Stimulated activated CD4-positive, alpha-beta T cell treated with anti-CD3 and anti-CD28 coated beads, Interleukin-15, amount 100 ng/mL, for 1 hour (primary cell): ENCODE data around the gene DIPK2B.

Experiments used
- DNase-seq, 2 donors: peaks; one replicate each; pipeline ENCODE4 v3.0.0-alpha.2; 2020; ENCODE audit warnings: low read depth in 1 of 2, low spot score in 1 of 2

Gene DIPK2B, protein sequence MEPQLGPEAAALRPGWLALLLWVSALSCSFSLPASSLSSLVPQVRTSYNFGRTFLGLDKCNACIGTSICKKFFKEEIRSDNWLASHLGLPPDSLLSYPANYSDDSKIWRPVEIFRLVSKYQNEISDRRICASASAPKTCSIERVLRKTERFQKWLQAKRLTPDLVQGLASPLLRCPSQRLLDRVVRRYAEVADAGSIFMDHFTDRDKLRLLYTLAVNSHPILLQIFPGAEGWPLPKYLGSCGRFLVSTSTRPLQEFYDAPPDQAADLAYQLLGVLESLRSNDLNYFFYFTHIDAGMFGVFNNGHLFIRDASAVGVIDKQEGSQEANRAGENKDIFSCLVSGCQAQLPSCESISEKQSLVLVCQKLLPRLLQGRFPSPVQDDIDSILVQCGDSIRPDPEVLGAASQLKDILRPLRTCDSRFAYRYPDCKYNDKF

DNA sequence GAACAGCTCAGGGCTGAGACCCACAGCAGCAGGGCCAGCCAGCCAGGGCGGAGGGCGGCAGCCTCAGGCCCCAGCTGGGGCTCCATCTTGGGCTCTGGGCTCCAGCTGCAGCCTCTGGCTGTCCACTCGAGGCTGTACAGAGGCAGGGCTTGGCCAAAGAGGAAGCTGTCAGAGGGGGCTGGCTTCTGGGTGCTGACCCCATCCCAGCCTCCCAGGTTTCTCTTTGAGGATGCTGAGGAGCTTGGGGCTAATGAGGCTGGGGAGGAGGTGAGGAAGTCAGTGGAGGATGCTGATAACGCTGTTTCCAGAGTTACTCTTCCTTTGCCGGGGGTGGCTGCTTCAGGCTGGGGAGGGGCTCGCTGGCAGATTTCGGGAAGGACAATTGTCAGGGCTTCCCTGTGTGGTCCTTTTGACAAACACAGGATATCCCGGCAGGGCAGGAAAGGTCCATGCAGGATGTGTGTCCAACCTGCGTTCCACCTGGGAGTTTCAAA lies at the start of gene DIPK2B:
TSS of gene DIPK2B (minus strand) at position 136 of the 494 bp plus-strand sequence. CDS start at position 86, 50 bp downstream.
- DNase-seq = no peak

DNA sequence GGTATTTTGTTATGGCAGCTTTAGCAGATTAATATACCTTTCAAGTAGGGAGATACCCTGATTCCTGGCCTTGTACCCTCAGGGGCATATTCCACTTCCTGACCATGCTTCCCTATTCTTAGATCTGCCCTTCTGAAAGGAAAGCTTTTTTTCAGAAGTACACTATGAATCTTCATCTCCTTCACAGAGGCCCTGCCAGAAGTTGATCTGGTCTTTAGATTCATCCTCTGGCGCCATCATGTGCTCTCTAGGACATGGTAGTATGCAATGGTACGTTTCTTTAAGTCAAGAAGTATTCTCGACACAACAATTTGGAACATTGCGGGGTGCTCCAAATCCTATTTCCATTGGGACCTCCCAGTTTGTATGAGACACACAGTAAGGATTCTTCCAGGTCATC lies 39.6 kb upstream of the DIPK2B start:
- DNase-seq = no peak

DNA sequence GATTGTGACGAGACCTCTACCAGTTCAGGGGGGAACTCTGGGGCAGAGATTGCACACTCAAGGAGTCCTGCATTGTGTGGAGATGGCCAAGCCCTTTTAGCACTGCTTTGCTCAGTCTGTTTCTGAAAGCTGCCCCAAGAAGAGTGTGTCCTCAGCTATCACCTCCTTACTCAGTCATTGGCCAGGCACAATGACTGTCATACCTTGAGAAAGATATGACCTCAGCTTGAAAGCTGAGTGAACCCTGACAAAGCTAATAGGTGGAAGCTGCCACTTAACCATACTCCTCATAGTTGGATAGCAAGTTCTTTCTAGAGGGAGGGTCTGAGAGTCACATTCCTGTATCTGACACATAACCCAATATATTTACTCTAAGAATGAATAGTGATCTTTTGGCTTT lies 37.8 kb upstream of the DIPK2B start:
- DNase-seq = no peak

DNA sequence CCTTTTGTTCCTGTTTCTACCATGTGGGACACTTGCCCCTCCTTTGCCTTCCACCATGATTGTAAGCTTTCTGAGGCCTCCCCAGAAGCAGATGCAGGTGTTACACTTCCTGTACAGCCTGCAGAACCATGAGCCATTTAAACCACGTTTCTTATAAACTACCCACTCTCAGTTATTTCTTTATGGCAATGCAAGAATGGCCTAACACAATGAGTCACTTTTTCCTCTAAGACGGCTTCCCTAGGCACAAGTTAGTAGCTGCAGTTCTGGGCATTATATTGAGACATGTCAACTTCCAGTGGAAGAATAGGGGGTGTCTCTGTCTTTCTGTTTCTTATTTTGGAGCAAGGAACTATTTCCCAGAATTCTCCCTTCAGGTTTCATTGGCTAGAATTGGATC lies 32.9 kb upstream of the DIPK2B start:
- no peak for DNase-seq

DNA sequence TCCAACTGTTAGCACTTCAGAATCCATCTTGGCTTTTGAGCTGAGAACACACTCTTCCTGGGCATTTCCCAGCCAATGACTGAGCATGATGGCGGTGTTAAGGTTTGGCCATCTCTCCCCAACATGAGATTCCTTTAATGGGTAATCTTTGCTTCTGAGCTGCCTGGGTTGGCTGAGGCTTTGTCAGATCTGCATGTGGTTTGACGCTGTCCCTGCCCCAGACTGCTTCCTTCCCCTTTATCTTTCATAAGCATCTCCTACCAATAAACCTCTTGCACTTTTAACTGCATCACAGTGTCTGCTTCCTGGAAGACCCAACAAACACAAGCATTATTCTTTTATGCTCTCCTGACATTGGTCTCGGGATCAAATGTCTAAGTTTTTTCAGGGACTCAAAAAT lies 31.5 kb upstream of the DIPK2B start:
- no peak for DNase-seq

DNA sequence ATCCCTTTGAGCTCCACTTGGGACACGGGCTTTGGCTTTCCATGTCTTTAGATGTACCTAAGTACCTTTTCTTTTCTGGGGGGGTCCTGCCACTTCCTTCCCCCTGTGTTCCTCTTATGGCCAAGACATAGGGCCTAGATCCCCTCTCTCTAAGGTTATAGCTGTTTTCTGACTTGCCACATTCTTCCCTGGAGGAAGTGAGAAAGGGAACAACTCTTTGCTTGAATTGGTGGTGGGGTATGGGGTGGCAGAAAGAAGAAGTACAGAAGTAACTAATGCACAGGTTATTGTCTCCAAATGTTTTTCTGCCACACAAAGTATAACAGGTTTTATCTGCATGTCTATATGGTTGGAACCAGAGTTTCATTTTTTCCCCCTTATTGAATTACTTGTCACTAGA lies 29.7 kb upstream of the DIPK2B start:
- no peak for DNase-seq

DNA sequence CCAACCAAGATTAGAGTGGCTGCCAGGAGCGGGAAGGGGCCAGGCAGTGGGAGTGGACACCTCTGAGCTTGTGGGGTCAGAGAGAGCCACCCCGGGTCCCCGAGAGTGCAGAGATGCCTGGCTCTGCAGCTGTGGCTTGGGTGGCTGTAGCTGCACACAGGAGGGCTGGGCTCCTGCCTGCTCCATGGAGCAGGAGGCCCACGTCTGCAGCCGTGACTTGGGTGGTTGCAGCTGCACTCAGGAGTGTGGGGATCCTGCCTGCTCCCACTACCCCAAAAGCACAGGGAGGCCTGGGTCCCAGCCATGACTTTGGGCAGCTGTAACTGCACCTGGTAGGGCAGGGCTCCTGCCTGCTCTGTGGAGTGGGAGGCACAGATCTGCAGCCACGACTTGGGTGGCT lies 28.7 kb upstream of the DIPK2B start:
- no peak for DNase-seq

DNA sequence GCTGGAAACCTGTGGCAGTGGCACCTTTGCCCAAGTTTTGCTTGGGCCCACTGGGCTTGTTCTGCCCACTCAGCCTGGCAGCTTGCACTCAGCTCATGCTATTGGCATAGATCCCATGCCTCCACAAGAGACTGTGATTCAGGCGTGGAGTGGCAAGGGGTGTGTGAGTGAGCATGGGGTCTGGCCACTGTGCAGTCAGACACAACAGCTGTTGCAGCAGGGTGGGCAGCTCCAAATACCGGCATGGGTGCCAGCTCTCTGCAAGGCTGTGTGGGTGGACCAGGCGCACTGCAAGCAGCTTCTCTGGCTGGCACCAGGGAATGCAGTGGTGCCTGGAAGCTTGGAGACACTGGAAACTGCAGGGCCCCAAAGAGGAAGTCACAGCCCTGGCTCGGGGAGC lies 27.4 kb upstream of the DIPK2B start:
- no peak for DNase-seq

DNA sequence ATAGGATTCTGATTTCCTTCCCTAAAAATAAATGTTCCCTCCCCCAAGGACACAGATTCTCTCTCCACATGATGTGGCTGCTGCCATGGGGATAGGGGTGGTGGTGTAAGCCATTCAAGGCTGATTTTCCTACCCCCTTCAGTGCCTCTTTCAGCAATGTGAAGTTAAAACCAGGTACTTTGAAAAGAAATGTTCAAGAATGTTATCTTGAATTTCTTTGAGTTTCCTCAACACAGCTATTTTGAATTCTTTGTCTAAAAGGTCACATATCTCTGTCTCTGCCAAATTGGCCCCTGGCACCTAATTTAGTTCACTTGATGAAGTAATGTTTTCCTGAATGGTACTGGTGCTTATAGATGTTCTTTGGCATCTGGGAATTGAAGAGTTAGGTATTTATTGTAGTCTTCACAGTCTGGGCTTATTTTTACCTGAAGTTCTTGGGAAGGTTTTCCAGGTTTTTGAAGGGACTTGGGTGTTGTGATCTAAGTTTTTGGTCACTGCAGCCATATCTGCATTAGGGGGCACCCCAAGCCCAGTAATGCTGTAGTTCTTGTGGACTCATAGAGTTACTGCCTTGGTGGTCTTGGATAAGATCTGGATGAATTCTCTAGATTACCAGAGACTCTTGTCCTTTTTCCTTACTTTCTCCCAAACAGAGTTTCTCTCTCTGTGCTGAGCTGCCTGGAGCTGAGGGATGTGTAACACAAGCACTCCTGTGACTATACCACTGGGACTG lies 7.6 kb upstream of the DIPK2B start:
- no peak for DNase-seq

DNA sequence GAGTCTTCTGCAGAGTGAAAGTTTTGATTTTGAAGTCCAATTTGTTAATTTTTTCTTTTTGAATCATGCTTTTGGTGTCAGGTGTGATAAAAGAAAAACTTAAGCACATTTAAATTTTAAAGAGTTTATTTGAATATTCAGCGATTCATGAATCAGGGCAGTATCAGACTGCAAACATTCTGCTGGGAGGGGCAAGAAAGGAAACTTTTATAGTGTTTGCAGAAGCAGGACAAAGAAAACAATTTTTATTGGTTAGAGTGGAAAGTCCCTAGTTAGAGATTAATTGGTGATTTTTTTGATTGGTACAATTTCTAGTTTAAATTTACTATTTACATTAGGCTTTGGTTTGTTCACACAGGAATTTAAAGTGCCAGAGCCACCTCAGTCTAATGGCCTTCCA lies 1.5 kb upstream of the DIPK2B start:
- no peak for DNase-seq

DNA sequence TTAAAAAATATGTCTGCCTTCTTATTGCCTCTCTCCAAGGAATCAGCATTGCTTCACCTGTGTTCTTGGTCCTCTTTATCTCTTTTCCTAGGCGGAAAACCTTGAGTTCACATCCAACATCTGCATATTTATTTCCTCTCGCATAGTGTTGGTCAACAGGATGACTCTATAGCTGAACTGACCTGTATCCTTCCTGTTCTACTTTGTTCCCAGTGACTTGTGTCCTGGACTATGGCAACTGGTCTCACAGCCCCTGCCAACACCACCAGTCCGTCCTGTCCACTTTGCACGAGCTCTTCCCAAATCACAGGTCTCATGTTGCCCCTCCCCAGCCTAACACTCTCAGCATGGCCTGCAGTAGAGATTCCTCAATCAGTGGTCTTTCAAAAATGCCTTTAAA lies 2.0 kb downstream of the DIPK2B start:
- DNase-seq = no peak

DNA sequence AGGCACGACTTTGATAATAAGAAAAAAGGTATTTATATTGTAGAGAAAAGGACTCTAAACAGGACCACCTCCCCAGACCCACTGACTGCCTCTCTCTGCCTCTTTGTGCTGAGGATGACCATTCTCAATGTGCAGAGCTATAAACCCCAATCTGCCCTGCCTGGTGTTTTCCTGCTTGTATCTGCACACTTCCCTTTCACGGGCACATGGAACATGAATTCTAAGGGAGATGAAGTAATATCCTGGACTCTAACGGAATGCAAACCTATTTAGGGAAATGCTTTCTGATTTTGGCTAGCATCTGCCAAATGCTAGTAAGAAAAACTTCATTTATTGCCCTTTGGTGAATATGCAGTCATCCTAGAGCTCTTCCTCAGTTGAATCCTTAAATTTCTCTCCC lies 2.4 kb downstream of the DIPK2B start:
- DNase-seq = no peak

DNA sequence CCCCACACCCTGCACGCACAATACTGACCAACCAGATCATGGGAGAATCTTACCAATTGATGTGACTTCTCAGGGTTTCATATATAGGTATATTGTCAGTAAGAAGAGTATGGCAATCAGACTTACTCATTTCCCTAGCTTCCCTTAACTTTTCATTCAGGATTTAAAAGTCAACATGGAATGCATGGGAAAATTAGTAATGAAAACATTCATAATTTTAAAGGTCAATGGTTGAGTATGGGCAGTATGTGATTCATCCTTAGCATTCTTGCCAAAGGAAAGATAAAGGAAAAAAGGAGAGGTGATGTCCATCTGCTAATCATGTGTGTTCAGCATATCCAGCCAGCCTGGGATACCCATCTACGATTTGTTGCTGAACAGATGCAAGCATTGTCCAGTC lies 4.0 kb downstream of the DIPK2B start:
- no peak for DNase-seq

DNA sequence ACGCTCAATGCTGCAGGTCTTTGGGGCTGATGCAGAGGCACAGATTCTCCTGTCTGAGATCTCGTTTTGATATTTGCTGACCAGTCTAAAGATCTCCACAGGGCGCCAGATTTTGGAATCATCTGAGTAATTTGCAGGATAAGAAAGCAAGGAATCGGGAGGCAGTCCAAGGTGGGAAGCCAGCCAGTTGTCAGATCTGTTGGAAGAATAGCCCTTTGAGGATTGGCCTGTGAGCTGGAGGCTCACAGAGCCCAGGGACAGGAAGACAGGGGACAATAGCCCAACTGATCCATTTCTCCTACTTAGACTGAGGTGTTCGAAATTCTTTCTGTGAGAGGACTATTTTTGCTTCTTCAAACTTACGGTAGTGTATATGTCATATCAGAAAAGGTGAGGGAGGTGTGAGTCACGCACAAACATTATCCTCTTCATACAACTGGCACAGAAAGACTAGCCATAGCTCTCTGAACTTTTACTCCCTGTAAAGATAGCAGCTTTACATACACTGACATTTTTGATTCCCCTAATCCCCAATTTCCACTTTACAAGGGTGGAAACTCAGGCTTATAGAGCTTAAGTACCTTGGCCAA lies 8.8 kb downstream of the DIPK2B start:
- no peak for DNase-seq

DNA sequence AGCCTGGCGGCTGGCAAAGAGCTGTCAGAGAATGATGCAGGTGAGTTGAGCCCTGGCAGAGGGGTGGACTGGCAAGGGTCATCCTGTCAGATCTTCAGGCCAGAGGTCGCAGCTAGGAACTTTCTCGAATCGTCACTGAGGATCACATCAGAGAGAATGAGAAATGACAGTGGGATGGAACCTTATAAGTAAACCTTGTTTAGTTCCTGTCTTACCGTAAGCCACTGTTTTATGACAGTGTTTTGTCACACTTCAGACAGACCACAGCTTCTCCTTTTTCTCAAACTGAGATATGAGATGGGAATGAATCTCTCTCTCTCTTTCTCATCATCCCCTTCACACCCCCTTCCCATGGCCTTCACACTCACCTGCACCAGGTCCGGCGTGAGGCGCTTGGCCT lies 9.3 kb downstream of the DIPK2B start:
- no peak for DNase-seq

DNA sequence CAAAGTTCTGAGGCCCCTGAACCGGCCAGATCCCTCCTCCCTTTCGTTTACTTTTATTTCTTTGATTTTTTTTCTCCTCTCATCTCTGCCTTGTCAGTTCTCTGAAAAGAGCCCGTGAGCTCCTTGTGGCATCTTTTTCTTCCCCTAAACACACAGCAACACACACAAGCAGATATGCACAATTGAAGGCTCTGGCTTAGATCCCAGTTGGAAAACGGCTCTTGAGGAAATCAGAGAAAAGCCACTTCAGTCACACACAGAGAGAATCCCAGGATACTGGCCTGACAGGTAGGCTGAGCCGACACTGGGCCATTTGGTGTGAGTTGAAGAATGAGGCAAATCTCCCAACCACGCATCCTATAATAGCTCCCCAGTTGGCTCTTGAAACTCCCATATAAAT lies 12.9 kb downstream of the DIPK2B start:
- DNase-seq = no peak

DNA sequence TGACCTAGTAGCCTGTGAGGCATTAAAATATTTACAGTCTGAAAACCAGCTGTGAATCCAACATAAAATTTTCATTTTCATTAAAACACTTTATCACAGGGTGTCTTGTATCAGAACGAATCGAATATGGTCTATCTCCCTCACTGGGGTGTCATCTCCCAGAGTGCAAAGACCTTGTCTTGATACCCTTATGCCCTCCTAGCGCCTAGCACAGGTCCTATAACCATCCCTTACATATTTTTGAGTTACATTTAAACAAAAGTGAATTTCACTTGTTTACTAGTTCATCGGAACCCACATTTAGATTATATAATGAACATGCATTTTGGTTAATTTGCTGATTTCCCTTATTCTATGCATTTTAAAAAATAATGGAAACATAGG lies 14.0 kb downstream of the DIPK2B start:
- DNase-seq = no peak

DNA sequence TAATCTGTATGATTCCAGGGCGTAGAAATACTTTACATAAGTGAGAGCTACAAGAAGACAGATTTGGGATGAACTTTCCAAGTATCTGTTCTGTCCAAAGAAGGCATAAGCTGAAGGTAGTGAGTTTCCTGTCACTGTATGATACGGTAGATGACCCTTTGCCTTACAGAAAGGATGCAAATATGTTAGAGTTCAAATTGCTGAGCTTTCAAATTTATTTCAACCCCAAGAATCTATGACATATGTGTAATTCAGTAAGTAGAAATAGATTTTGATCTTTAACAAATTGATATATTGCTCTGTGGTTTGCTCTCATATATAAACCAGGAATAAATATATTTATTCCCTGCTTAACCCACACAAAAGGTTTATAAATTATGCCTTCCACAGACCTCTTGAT lies 16.5 kb downstream of the DIPK2B start:
- no peak for DNase-seq

DNA sequence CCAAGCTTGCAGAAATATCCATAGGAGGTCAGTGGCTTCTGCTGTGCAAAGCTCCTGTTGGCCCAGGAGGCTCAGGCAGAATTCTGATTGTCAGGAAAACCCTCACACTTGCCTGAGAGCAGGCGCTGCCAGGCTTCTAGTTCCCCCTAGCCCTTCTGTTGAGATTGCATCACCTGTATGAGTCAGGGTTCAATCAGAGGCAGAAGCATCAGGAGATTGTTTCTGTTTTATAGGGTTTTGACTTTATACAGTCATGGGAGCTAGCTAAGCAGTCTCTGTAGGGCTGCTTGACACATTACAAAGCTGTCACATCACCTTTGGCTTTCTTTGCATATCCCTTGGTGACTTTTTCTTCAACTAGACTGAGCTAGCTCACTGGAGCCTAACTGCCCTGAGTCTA lies 27.8 kb downstream of the DIPK2B start:
- DNase-seq = no peak

DNA sequence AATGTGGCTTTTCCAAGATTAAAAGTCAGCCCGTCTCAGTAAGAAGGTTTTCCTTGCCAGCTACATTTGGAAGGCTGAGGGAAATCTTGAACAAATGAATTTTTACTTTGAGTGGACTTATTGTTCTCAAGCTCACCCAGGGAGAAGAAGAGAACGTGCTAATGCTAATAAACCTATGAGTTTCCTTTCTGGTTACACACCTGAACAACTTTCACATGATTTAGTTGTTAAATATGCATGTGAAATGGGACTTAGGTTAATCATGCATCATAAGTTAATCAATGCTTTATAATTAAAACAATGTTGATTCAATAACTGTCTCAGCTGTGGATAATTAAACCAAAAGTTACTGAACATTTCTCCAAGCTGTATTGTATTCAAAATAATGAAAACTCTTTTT lies 33.9 kb downstream of the DIPK2B start:
- DNase-seq = no peak

DNA sequence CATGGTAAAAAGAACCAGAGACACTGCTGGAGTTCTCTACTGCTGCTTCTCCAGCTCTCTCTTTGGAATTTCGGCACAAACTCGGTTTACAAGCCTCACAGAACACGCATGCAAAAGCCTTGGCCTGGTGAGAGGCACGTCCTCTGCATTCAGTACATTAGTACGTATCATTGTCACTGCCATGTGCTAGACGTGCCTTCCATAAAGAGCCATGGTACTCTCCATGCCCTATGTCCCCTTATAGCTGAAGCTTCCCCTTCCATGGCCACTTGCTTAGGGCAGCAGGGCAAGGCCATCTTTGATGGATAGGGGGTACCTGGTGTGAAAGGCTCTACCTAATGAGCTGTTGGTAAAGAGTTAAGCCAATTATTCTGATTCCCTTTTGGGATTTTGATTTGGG lies 35.0 kb downstream of the DIPK2B start:
- no peak for DNase-seq

DNA sequence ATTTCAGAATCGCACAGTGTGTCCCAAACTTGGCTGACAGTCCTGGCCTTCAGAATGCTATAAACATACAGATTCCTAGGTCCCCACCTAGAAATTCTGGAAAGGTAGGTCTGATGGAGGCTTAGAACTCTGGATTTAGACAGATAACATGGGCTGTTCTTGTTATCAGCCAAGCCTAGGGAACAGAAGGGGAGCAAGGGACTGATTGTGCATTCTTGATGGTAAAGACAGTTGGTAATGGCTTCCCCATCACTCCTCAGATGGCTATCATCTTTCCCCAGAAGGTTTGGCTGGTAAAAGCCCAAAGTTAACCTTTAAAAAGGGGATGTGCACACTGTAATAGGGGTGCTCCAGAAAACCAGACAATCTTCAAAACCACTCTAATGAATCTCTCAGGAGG lies 35.7 kb downstream of the DIPK2B start:
- no peak for DNase-seq
